Measurements from ENCODE around the gene KCNH4. TPM values are rescaled to one million over a fixed set of nuclear protein-coding genes. Genes with fewer than 3 reads are reported as not detected.

KCNH4 gene
- total RNA-seq (ENCODE audit: low replicate concordance) = 0.12 TPM in 1 of 2 replicates, not detected in the other

DNA sequence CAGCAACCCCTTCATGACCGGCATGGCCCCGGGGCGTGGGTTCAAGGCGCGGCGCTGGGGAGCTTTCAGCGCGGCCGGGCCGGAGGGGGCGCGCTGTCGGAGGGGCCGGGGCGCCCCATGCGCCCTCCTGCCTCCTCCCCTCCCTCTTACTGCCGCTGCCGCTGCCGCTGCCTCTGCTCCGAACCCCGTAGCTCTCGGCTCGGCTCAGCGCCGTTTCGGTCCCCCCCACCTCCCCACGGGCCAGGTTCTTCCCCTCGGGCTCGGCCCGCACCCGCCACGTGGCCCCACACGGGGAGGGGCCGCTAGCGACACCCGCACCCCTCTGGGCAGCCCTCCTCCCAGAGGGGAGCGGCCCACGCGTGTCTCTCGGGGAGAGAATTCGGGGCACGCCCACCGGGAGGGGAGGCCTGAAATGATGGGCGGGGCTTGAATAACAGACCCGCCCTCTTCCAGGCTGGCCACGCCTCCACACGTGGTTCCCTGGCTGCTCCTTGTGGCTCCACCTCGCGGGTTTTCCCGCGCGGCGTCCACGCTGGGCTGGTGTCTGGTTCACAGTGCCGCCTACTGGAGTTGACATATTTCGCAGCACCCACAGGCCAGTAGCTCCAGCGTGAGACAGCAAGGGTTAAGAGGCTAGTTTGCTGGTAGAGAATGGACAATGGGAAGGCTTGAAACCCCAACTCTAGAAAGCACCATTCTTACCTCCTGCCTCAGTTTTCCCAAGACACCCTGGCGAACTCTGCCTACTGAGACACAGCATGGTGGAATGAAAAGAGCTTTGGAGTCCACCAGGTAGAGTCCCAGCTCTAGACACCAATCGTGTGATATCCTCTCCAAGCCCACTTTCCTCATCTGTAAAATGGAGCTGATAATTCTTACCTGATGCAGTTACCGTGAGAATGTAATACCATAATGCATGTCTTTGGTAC lies at the start of gene KCNH4:
KCNH4 (minus strand) TSS at position 221 of the 929 bp plus-strand sequence; CDS start at position 24, 197 bp downstream.

DNA sequence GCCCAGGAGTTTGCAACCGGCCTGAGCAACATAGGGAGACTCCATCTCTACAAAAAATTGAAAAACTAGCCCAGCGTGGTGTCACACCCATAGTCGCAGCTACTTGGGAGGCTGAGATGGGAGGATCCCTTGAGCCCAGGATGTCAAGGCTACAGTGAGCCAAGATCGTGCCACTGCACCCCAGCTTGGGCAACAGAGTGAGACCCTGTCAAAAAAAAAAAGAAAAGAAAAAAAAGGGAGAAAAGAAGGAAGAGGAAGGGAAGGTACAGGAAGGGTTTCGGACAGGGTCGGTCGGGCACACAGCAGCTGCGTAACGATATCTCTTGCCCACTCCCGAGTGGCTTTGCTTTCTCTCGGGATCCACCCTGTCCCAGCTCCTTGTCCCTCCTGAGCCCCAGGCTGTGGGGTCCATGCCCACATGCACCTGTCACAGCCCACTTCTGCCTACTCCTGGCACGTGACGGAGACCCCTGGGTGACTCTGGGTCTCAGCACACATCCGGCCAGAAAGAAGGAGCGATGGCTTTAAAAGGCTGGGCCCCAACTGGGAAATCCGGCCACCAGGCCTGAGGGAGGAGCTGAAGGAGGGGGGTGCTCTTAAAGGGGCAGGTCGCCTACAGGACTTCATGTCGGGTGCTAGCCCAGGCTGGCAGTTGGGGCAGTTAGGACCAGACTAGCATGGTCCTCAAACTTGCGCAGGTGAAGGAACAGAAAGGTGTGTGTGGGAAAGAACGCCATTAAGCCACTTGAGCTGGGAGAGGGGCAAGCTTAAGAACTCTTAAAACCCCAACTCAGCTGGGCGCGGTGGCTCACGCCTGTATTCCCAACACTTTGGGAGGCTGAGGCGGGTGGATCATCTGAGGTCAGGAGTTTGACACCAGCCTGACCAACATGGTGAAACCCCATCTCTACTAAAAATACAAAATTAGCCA lies 13.3 kb upstream of the KCNH4 start, which contains the start of gene GHDC:
GHDC (minus strand) TSS at position 526 of the 931 bp plus-strand sequence. CDS start 913 bp downstream, outside the sequence.

DNA sequence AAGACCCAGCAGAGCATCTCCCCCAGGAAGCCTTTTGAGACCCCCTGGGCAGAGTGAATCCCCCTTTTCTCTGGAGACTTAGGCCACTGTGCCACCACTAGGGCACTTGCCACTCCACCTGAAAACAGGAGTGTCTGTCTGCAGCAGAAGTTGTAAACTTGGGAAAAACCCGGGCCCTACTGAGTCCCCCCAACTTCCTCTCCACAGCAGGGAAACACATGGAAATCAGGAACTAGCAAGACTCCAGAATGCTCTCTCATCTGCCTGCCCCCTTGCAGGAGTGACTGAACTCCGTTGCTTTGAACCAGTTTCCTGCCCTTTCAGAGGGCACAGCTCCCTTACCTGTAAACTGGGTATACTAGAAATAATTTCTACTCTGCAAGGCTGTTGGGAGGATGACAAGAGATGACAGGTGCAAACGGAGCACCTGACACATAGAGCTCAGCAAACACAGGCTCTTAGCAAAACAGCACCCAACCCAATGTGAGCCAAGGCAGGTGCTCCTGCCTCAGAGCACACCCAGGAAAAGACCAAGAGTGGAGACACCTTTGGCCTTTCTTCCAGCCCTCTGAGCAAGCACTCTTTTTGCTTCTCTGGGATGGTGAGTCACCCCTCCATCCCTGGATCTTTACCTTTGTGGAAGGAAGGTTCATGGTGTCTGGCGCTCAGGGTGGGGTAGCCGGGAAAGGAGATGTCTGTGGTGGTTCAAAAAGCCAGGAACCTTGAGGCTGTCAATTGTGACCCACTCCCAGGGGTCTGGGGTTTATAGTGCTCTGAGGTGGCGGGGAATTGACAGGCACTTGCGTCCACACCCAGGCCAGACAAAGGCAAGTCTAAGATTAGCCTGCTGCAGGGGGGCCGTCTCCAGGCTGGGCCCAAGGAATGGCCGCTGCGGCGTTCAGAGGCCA lies 4.0 kb upstream of the KCNH4 start, which contains the start of gene HCRT:
HCRT (minus strand) TSS at position 740 of the 908 bp plus-strand sequence; CDS start at position 653, 87 bp downstream.

DNA sequence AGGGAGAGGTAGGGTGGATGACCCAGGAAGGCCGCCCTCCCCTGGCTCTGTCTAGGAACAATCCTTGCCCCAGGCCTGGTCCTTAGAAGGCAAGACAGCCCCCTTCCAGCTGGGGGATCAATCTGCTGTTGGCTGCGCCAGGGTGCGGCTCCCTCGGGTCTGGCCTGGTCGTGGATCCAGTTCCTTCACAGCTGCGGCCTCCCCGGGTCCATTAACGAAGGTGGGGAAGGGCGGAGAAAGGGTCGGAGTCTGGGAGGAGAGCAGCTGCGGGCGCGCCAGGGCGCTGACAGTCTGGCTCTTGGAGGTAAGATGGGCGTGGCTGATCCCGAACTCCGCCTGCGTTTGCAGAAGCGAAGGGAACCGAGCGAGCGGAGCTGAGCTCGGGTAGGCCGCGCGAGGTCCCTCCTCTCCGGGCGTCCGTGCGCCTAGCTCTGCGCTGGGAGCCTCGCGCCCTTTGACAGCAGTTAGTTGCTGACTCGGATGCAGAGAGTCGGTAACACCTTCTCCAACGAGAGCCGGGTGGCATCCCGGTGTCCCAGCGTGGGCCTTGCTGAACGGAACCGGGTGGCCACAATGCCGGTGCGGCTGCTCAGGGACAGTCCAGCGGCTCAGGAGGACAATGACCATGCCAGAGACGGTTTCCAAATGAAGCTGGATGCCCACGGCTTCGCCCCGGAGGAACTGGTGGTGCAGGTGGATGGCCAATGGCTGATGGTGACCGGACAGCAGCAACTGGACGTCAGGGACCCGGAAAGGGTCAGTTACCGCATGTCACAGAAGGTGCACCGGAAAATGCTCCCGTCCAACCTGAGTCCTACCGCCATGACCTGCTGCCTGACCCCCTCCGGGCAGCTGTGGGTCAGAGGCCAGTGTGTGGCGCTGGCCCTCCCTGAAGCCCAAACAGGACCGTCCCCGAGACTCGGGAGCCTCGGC lies 58.3 kb downstream of the KCNH4 start, which contains the start of gene HSPB9:
HSPB9 (plus strand) TSS at position 434 of the 933 bp plus-strand sequence; CDS start at position 481, 47 bp downstream.

DNA sequence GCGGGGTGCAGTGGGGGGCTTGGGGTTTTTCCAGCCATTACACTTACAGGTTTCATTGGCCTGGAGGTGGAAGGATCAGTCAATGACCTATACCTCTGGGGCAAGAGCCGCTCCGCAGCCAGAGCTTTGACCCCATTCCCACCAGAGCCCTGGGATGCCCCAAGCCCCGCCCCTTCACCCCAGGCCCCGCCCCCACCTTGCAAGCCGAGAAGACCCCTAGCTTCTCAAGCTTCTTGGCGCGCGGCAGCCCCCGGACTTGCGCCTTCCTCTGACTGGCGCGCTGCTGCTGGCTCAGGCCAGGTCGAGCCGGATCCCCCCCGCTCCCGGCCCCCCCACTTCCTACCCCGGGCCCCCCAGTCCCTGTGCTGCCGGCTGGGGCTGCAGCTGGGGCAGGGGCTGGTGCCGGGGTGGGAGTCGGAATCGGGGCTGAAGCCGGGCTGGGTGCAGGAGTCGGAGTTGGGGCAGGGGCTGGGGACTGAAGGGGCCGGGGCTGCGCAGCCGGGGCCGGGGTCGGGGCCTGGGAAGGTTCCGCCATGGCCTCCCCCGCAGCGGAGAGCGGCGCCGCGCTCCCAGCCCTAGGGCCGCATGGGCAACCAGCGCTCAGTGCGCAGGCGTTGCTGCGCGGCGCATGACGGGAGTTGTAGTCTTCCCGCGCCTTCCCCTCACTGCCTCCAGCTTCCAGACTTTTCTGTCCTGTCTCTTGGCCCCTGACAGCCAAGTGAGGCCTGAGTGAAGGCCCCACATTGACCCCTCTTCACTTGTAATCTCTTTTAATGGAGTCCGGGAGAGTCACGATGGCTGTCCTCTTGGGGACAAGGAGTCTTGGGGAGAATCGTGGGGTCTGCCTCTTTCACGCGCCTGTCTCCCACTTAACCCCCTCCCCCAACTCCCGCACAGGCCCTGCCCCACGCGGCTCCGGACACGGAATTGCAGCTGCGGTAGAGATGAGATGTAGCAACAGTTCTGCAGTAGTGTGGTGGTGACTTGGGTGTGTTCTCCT lies 59.9 kb downstream of the KCNH4 start, which contains the start of gene KAT2A:
KAT2A (minus strand) TSS at position 598 of the 1,000 bp plus-strand sequence; CDS start at position 535, 63 bp downstream.

DNA sequence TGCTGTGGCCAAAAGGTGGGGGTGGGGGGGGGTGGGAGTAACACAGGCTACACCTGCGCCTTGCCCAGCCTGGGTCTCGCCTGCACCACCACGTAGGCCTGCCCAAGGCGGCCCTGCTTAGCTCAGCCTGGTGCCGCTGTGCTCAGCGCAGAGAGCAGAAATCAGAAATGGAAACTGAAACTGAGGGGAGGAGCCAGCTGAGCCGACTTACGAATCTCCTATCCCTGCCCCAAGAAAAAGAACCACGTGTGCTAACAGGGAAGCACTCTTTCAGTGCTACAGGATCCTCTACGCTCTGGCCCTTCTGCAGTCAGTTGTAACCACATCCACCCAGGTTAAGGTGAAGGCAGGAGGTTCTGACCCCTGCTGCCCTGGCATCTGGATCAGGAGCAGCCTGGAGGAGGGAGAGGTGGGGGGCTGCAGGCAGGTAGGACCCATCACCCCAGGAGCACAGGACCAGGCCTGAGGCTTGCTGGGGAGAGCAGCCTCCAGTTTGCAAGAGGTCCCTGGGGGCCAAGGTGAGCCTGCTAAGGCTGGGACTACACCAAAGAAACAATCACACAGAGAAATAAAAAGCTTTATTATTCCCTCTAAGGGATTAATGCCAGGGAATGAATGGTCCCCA lies 68.3 kb downstream of the KCNH4 start, which contains the start of gene DHX58:
DHX58 (minus strand) TSS at position 163 of the 625 bp plus-strand sequence. CDS start 822 bp downstream, outside the sequence.

Other genes with a start within 250 kb of the KCNH4 start
- gene CNP, start 214.3 kb downstream of the KCNH4 start, total RNA-seq (ENCODE audit: low replicate concordance) = 51.1 and 97.1 TPM in 2 replicates
- gene DNAJC7, start 163.7 kb downstream of the KCNH4 start, total RNA-seq (ENCODE audit: low replicate concordance) = 70.9 and 71.8 TPM in 2 replicates
- gene NKIRAS2, start 161.1 kb downstream of the KCNH4 start, total RNA-seq (ENCODE audit: low replicate concordance) = 17.3 and 27.1 TPM in 2 replicates
- gene C17orf113, start 130.5 kb downstream of the KCNH4 start, total RNA-seq (ENCODE audit: low replicate concordance) = under 0.01 and 0.15 TPM in 2 replicates
- gene ZNF385C, start 82.7 kb downstream of the KCNH4 start, total RNA-seq (ENCODE audit: low replicate concordance) = under 0.01 TPM in 1 of 2 replicates, not detected in the other
- gene DHX58, start 68.4 kb downstream of the KCNH4 start, total RNA-seq (ENCODE audit: low replicate concordance) = 5.9 and 15.3 TPM in 2 replicates
- gene KAT2A, start 59.8 kb downstream of the KCNH4 start, total RNA-seq (ENCODE audit: low replicate concordance) = 5.6 and 11.1 TPM in 2 replicates
- not detected in 2 replicates for gene HSPB9, start 58.3 kb downstream of the KCNH4 start, total RNA-seq (ENCODE audit: low replicate concordance)
- 41.7 and 64.7 TPM in 2 replicates for gene RAB5C, start 26.2 kb downstream of the KCNH4 start, total RNA-seq (ENCODE audit: low replicate concordance)
- not detected in 2 replicates for gene HCRT, start 4.3 kb upstream of the KCNH4 start, total RNA-seq (ENCODE audit: low replicate concordance)
- 11.1 and 13.4 TPM in 2 replicates for gene GHDC, start 13.4 kb upstream of the KCNH4 start, total RNA-seq (ENCODE audit: low replicate concordance)
- 21.1 TPM in 2 replicates for gene STAT5B, start 95.2 kb upstream of the KCNH4 start, total RNA-seq (ENCODE audit: low replicate concordance)
- 11.4 and 31.5 TPM in 2 replicates for gene STAT5A, start 107.4 kb upstream of the KCNH4 start, total RNA-seq (ENCODE audit: low replicate concordance)
- 81.7 and 89.7 TPM in 2 replicates for gene STAT3, start 207.3 kb upstream of the KCNH4 start, total RNA-seq (ENCODE audit: low replicate concordance)
- gene CAVIN1, start 242.1 kb upstream of the KCNH4 start, total RNA-seq (ENCODE audit: low replicate concordance) = 602 and 708 TPM in 2 replicates